Retinal pigment epithelial cell (primary cell): Measurements from ENCODE around the gene PVR.

Experiments
- DNase-seq: peaks from one replicate; pipeline ENCODE4 v3.0.0-alpha.2; 2010; ENCODE audit warnings: low read depth
- H3K4me3 ChIP-seq: 2 replicates; pipeline ENCODE4 v1.5.1; 2011; ENCODE audit warnings: mild to moderate bottlenecking, low read length, control low read depth, moderate library complexity
- TF ChIP-seq, protein P1 (sequence below): conservative IDR thresholded peaks from 2 replicates; pipeline ENCODE4 v1.5.1; 2011; ENCODE audit warnings: low read depth, low read length, control low read depth, inconsistent platforms

PVR gene

DNA sequence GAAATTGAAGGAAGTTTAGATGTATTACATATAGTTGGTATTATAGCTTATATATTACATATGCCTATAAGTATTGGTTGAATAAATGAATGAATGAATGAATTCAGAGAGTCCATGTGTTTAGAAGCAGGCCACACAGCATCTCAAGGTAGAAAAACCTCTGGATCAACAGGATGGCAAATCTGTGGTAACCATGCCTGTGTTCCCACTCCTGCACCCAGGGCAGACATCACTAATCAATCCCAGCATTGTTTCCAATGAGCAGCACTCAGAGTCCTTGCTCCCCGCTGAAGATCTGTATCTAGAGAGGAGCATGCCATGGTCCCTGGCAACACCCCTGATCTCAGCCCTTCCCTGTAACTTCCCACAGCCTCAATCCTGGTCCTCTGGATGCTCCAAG, 28.5 kb downstream of the PVR start:
- TF ChIP-seq, protein P1, sequence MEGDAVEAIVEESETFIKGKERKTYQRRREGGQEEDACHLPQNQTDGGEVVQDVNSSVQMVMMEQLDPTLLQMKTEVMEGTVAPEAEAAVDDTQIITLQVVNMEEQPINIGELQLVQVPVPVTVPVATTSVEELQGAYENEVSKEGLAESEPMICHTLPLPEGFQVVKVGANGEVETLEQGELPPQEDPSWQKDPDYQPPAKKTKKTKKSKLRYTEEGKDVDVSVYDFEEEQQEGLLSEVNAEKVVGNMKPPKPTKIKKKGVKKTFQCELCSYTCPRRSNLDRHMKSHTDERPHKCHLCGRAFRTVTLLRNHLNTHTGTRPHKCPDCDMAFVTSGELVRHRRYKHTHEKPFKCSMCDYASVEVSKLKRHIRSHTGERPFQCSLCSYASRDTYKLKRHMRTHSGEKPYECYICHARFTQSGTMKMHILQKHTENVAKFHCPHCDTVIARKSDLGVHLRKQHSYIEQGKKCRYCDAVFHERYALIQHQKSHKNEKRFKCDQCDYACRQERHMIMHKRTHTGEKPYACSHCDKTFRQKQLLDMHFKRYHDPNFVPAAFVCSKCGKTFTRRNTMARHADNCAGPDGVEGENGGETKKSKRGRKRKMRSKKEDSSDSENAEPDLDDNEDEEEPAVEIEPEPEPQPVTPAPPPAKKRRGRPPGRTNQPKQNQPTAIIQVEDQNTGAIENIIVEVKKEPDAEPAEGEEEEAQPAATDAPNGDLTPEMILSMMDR, result no peak
- H3K4me3 ChIP-seq, result no peak overlapping the region
- no peak for DNase-seq

DNA sequence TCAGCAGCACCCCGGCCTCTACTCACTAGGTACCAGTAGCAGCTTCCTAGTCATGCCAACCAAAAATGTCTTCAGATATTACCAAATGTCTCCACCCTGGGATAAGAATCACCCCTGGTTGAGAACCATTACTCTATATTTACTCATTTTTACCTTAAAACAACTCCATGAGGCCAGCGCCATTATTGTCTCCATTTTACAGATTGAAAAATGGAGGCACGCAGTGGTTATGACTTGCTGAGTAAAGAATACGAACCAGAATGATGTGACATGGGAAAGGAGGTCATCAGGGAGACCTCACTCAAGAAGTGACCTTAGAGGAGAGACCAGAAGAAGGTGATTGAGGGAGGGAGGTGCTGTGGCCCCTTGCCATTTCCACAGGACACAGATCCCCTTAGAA, 29.8 kb downstream of the PVR start:
- TF ChIP-seq, protein P1, result no peak
- H3K4me3 ChIP-seq, result no peak overlapping the region
- no peak for DNase-seq

DNA sequence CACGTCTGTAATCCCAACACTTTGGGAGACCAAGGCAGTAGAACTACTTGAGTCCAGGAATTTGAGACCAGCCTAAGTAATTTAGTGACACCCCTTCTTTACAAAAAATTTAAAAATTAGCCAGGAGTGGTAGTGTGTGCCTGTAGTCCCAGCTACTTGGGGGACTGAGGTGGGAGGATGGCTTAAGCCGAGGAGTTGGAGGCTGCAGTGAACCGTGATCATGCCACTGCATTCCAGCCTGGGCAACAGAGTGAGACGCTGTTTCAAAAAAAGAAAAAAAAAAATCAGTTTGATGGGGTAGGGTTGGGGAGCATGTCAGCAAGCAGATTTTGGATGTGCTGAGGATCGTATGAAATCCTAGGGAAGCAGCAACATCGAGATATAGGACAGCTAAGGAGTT, 31.8 kb downstream of the PVR start:
- no peak for DNase-seq
- H3K4me3 ChIP-seq, result no peak overlapping the region
- TF ChIP-seq, protein P1, result no peak

DNA sequence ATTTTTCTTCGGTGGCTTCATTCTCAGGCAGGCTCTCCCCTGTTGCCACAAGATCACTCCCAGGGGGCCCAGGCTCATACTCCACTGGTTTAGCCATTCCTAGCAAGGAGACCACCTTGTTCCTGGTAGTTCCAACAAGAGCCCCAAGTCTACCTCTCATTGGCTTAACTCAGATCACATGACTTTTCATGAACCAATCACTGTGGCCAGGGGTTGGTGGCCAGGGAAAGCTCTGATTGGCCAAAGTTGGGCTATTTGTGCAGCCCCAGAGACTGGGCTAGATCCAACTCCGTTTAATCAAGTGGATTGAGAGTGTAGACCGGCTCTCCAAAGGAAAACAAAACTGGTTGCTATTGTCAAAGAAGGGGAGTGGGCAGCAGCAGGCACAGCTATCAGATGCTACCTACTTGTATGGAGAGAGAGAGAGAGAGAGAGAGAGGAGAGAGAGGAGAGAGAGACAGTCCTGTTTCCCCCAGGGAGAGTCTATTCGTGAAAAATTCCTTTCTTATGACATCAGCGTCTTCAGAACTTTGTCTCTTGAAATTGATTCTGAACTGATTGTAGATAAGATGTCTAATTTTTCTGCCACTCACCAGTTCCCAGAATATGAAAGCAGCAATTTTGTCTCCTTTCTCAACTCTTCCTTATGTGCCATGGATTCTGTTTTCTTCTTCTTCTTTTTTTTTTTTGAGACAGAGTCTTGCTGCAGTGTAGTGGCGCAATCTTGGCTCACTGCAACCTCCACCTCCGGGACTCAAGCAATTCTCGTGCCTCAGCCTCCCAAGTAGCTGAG, 33.5 kb downstream of the PVR start:
- H3K4me3 ChIP-seq, result no peak overlapping the region
- TF ChIP-seq, protein P1, result no peak
- DNase-seq, result peak; percentile 12

DNA sequence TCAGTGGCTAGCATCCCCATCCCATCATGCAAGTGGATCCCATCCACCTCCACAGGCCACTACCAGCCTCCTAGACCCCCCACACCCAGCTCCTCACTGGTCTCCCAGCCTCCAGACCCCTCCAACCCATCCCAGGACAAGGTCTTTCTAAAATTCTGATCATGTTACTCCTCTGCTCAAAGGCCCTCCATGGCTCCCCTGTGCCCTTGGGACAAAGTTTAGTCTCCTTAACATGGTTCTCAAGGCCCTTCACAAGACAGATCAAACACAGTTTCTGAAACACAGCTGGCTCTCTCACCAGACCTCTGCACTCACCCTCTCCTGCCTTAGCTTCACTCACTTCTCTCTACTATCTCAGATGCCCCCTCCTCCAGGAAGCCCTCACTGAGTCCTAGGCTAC, 36.8 kb downstream of the PVR start:
- DNase-seq, result no peak
- TF ChIP-seq, protein P1, result no peak

DNA sequence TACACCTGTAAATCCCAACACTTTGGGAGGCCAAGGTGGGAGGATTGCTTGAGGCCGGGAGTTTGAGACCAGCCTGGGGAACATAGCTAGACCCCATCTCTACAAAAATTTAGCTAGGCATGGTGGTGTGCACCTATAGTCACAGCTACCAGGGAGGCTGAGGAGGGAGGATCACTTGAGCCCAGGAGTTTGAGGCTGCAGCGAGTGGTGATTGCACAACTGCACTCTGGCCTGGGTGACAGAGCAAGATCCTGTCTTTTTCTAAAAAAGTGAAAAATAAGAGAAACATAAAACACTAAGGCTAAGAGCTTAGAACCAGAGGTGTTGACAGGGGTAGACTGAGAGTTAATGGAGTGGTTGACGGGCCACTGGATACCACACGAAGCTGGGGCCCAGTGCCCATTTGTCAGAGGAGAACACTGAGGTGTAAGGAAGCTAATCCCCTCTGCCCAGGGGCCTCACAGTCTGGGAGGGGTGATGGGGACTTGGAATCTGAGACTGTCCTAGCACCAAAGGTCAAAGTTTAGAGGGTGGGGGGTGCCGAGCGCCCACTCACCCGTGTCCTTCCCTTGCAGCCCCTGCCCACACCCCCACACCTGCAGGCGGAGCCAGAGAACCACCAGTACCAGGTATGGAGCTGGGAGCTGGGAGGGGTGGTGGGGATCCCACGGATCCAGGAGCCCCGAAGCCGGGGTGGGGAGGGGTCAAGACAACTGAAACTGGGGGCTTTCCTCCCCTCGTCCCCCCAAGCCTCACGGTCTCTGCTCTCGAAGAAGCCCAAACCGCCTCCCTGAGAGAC, 38.5 kb downstream of the PVR start:
- DNase-seq, result no peak
- TF ChIP-seq, protein P1, result no peak

More for the DNA sequence above, 36.8 kb downstream of the PVR start:
- H3K4me3 ChIP-seq, result no peak overlapping the region

More for the DNA sequence above, 38.5 kb downstream of the PVR start:
- H3K4me3 ChIP-seq, result no peak overlapping the region
